ENCODE data around the gene SLC38A2. TPM values are rescaled to one million over a fixed set of nuclear protein-coding genes. Genes with fewer than 3 reads are reported as not detected.

The SLC38A2 gene
- total and polyA plus RNA-seq, 2 of the 4 experiments (the other 2 are of a cell fraction) = 313 to 881 TPM

DNA sequence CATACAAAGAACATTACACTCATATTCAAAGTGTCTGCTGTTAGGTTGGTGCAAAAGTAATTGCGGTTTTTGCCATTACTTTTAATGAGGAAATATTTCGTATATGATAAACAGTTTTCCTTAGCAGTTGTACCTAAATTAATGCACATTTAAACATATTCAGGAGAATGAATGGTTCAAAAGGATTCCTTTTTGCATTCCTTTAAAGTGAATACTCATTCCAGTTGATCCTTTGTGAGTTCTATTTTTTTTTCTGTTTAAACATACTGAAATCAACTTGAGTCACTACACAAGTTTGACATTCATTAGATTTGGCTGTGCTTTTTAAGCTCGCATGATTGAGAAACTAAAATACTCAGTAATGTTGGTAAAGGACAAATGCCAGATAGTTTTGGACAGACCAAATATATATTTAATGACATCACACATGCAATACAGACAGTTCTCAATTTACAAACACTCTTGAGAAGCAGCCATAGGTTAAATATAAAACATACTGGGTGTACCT is 13.8 kb upstream of the SLC38A2 start:
- Histone ChIP-seq H2BK120ac (ENCODE audit: low read depth, low read length) (peak overlapping the region; percentile 48; the same call in 1 of the 2 replicates), H3K9me1 (ENCODE audit: insufficient read depth, low read length) (peaks cover 19% of the 10 kb centered on the region), H4K20me1 (ENCODE audit: insufficient read depth, low read length) (no peaks in the 10 kb centered on the region), H3K9ac (ENCODE audit: low read depth, low read length) (no peak overlapping the region), H4K8ac (ENCODE audit: low read depth in 2 of 2, low read length in 2 of 2) (peak overlapping the region; percentile 59 to 99; a peak in 3 of 4 replicates), H2BK20ac (ENCODE audit: low read depth, low read length) (peak overlapping the region; percentile 38; the same call in 1 of the 2 replicates), H2AFZ (replicated peaks; ENCODE audit: low read length, poor library complexity) (no peak overlapping the region), H2BK5ac (ENCODE audit: low read depth, low read length, poor library complexity, severe bottlenecking) (peak overlapping the region; percentile 100), H2AK5ac (ENCODE audit: low read depth, low read length) (no peak overlapping the region), H3K18ac (ENCODE audit: low read depth, low read length) (peak overlapping the region; percentile 28; the same call in 1 of the 2 replicates), H3K4me2 (ENCODE audit: low read depth, low read length) (peak overlapping the region; percentile 78; the same call in 1 of the 2 replicates), H3K27me3 (ENCODE audit: control insufficient read depth, insufficient read depth, low read length) (no peaks in the 10 kb centered on the region), H3K4ac (ENCODE audit: low read depth, low read length) (peak overlapping the region; percentile 17; the same call in 1 of the 2 replicates), H3K79me1 (ENCODE audit: low read depth in 1 of 2, low read length in 2 of 2) (peaks cover 20 to 60% of the 10 kb centered on the region in 2 experiments), H3K36me3 (ENCODE audit: control insufficient read depth, insufficient read depth, low read length) (no peaks in the 10 kb centered on the region), H2AK9ac (replicated peaks; ENCODE audit: low read depth, low read length, poor library complexity) (no peak overlapping the region), H3K56ac (ENCODE audit: extremely low read depth, insufficient read depth, low read length) (peak overlapping the region; percentile 70), H3K9me3 (ENCODE audit: control insufficient read depth, insufficient read depth, low read length) (0 out of 2 replicates have a peak, but pooled peaks cover 2% of the 10 kb centered on the region), H4K5ac (ENCODE audit: low read depth, low read length) (no peak overlapping the region; the same call in 1 of the 2 replicates), H3K4me1 (ENCODE audit: control insufficient read depth, insufficient read depth, low read length) (peaks cover 25% of the 10 kb centered on the region), H3K14ac (replicated peaks; ENCODE audit: low read depth, low read length) (no peak overlapping the region), H3K23ac (ENCODE audit: low read depth, low read length) (no peak overlapping the region; the same call in 1 of the 2 replicates), H3K4me3 (ENCODE audit: insufficient read depth, low read depth, low read length) (no peak overlapping the region), H2BK15ac (ENCODE audit: low read depth, low read length) (no peak overlapping the region; the same call in 2 of the 3 replicates), H3K27ac (ENCODE audit: insufficient read depth, low read length) (peak overlapping the region; percentile 100; the same call in 1 of the 2 replicates), H4K91ac (ENCODE audit: insufficient read depth, low read depth, low read length) (no peak overlapping the region)
- DNase-seq = peak; percentile 98
- POLR2A ChIA-PET (ENCODE audit: unreplicated experiment) = interaction anchor here (0.6 to 1.3 kb wide), 9 partner anchors 12 to 185 kb away, joined by 3 to 5 read pairs (median 4); no protein-coding TSS in a partner anchor
- dilution Hi-C loops (cut with HindIII; ENCODE audit: low sequenced_read_pairs, unreplicated experiment) (no loop called here), intact Hi-C loops (cut with micrococcal nuclease) (loop anchor here (1.0 kb wide), 5 partner anchors 46 to 274 kb away; no protein-coding TSS in a partner anchor), in situ Hi-C loops (cut with MboI; ENCODE audit: low sequenced_read_pairs) (loop anchor here (5.0 to 10.0 kb wide), 2 partner anchors 108 to 276 kb away; no protein-coding TSS in a partner anchor)
- TF ChIP-seq CEBPB (IDR thresholded peaks at IDR 0.05; ENCODE audit: low read depth, low read length) = peak; percentile 90
- no peak for TF ChIP-seq RAD21 (IDR thresholded peaks at IDR 0.05; ENCODE audit: low read length)
- TF ChIP-seq SMC3 (IDR thresholded peaks at IDR 0.05; ENCODE audit: low read depth, low read length) = no peak
- no peak for TF ChIP-seq MXI1 (IDR thresholded peaks at IDR 0.05; ENCODE audit: borderline replicate concordance, low read depth, low read length)
- TF ChIP-seq BHLHE40 (IDR thresholded peaks at IDR 0.05; ENCODE audit: low read depth, low read length) = no peak
- TF ChIP-seq POLR2A (IDR thresholded peaks at IDR 0.05; ENCODE audit: low read depth, low read length) = no peak
- 0 out of 2 replicates have a peak, but pooled peaks have one; percentile 9 for TF ChIP-seq MAFK (IDR thresholded peaks at IDR 0.05; ENCODE audit: low read depth, low read length)
- TF ChIP-seq, protein P1, sequence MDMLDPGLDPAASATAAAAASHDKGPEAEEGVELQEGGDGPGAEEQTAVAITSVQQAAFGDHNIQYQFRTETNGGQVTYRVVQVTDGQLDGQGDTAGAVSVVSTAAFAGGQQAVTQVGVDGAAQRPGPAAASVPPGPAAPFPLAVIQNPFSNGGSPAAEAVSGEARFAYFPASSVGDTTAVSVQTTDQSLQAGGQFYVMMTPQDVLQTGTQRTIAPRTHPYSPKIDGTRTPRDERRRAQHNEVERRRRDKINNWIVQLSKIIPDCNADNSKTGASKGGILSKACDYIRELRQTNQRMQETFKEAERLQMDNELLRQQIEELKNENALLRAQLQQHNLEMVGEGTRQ (IDR thresholded peaks at IDR 0.05; ENCODE audit: low read depth, low read length) = no peak
- no peak for TF ChIP-seq CHD1 (IDR thresholded peaks at IDR 0.05; ENCODE audit: low read depth, low read length)
- peak; percentile 68; the same call in 1 of the 2 replicates for TF ChIP-seq FOS (IDR thresholded peaks at IDR 0.05; ENCODE audit: low read depth, low read length)
- TF ChIP-seq RFX5 (IDR thresholded peaks at IDR 0.05; ENCODE audit: low read depth, low read length) = no peak
- TF ChIP-seq MAZ (IDR thresholded peaks at IDR 0.05; ENCODE audit: borderline replicate concordance, low read depth, low read length) = no peak
- no CpG with 5 or more reads among the region's 3 CpGs for WGBS, 2 experiments (ENCODE audit: extremely low coverage in 2 of 2, insufficient read length in 1 of 2)
- peak; percentile 1 for ATAC-seq (ENCODE audit: low read depth)
- BruUV-seq (replicated peaks) = no TSS peak
- CTCF ChIA-PET = interaction anchor here (0.5 to 1.6 kb wide), 2 partner anchors 139 to 501 kb away, joined by 3 to 6 read pairs; no protein-coding TSS in a partner anchor

All from IMR-90 (cell line).